Sigmoid colon (tissue), 4 donors: ENCODE measurements around the gene P2RX5.

ENCODE experiments used
- CTCF ChIP-seq, 4 experiments: fragments of 450-650 bp in 3 of 4; fragments of 200-600 bp in 1 of 4; IDR thresholded peaks; one replicate each; pipeline ENCODE4 v1.5.1; 2016 to 2019; ENCODE audit warnings: antibody characterized with exemption in 4 of 4, mild to moderate bottlenecking in 3 of 4, moderate library complexity in 2 of 4
- EP300 ChIP-seq, 4 donors: sonication (generic); formaldehyde crosslinking; IDR thresholded peaks; one replicate each; pipeline ENCODE4 v1.6.1; 2017; ENCODE audit warnings: antibody characterized with exemption in 4 of 4
- POLR2A ChIP-seq, 2 donors: fragments of 450-650 bp; IDR thresholded peaks; one replicate each; pipeline ENCODE4 v1.6.1; 2016; ENCODE audit warnings: antibody characterized with exemption in 2 of 2, mild to moderate bottlenecking in 2 of 2, moderate library complexity in 2 of 2

DNA sequence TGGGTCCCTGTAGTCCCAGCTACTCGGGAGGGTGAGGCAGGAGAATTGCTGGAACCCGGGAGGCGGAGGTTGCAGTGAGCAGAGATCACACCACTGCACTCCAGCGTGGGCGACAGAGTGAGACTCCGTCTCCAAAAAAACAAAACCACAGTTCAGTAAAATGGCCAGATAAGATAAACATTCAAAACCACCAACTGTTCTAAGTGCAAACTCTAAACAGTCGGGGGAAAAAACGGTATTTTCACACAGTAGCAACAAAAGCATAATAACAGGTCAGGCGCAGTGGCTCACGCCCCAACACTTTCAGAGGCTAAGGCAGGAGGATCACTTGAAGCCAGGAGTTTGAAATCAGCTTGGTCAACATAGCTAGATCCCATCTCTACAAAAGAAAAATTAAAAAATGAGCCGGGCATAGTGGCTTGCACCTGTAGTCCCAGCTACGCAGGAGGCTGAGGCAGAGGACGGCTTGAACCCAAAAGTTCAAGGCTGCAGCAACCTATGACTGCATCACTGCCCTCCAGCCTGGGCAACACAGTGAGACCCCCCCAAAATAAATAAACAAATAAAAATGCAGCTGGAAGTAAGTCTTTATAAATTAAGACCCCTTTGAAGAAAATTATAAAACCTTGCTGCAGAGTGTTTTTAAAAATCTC is 17.0 kb upstream of the P2RX5 start:
- TF ChIP-seq CTCF (IDR thresholded peaks at IDR 0.05) (no peak), POLR2A (IDR thresholded peaks at IDR 0.05) (no peak), EP300 (IDR thresholded peaks at IDR 0.05) (no peak)
